ENCODE results near the gene HDHD5.

HDHD5 gene

DNA sequence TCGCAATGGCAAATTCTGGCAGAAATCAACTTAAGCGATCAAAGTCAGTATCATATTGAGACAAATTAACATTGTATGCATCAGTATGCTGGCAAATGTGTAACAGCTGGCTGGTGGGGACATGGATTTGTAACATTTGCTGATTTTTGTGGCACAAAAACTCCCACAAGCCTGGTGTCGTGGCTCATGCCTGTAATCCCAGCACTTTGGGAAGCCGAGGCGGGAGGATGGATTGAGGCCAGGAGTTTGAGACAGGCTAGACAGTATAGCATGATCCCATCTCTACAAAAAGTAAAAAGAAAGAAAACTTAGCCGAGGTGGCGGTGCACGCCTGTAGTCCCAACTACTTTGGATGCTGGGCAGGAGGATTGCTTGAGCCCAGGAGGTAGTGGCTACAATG is 17.6 kb upstream of the HDHD5 start:
- TF ChIP-seq CREB1 (IDR thresholded peaks at IDR 0.05; ENCODE audit: low read depth) (no peak), TEAD4 (IDR thresholded peaks at IDR 0.05) (no peak)

DNA sequence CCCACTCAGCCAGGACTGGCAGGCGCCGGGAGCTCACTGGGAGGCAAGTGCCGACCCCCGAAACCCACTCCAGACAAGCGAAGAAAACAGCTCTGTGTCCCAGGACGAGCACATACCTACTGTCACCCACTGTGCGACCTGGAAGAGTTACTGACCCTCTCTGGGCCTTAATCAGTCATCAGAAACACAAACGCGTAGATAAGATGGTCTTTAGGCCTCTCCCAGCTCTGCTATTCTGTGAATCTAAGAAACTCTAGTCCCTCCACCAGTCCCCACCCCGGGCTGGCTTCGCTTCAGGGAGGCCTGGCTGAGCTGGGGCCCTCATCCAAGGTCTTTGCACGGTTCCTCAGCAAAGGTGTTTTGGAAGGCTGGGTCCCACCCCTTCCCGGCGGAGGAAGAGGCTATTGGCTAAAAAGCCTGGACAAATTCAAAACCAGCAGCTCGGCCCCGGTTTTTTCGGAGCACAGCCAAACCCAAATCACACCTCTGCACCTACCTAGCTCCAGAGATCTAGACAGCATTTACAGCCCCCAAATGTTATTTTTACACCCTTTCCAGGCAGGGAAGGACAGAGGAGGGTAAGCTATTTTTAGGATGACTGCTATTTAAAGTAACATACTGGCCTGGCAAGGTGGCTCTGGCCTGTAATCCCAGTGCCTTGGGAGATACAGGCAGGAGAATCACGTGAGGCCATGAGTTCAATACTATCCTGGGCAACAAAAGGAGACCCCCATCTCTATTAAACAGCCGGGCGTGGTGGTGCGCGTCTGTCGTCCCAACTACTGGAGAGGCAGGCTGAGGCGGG is 13.2 kb upstream of the HDHD5 start:
- TF ChIP-seq RAD21 (IDR thresholded peaks at IDR 0.05; ENCODE audit: low read depth) (no peak), YY1 (IDR thresholded peaks at IDR 0.05; ENCODE audit: low read depth) (no peak), TEAD4 (IDR thresholded peaks at IDR 0.05) (no peak), EP300 (IDR thresholded peaks at IDR 0.05; ENCODE audit: borderline replicate concordance) (no peak), FOXM1 (IDR thresholded peaks at IDR 0.05; ENCODE audit: borderline replicate concordance, low read depth) (no peak), TCF12 (IDR thresholded peaks at IDR 0.05; ENCODE audit: low read depth) (no peak), ZBTB7A (IDR thresholded peaks at IDR 0.05; ENCODE audit: low read depth) (no peak), EGR1 (IDR thresholded peaks at IDR 0.05) (no peak), CREB1 (IDR thresholded peaks at IDR 0.05; ENCODE audit: low read depth) (no peak), NFIC (IDR thresholded peaks at IDR 0.05) (no peak)
- TF ChIP-seq, protein P1, sequence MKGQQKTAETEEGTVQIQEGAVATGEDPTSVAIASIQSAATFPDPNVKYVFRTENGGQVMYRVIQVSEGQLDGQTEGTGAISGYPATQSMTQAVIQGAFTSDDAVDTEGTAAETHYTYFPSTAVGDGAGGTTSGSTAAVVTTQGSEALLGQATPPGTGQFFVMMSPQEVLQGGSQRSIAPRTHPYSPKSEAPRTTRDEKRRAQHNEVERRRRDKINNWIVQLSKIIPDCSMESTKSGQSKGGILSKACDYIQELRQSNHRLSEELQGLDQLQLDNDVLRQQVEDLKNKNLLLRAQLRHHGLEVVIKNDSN (IDR thresholded peaks at IDR 0.05): no peak
- TF ChIP-seq, protein P2, sequence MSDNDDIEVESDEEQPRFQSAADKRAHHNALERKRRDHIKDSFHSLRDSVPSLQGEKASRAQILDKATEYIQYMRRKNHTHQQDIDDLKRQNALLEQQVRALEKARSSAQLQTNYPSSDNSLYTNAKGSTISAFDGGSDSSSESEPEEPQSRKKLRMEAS (IDR thresholded peaks at IDR 0.05): no peak
- TF ChIP-seq, protein P3, sequence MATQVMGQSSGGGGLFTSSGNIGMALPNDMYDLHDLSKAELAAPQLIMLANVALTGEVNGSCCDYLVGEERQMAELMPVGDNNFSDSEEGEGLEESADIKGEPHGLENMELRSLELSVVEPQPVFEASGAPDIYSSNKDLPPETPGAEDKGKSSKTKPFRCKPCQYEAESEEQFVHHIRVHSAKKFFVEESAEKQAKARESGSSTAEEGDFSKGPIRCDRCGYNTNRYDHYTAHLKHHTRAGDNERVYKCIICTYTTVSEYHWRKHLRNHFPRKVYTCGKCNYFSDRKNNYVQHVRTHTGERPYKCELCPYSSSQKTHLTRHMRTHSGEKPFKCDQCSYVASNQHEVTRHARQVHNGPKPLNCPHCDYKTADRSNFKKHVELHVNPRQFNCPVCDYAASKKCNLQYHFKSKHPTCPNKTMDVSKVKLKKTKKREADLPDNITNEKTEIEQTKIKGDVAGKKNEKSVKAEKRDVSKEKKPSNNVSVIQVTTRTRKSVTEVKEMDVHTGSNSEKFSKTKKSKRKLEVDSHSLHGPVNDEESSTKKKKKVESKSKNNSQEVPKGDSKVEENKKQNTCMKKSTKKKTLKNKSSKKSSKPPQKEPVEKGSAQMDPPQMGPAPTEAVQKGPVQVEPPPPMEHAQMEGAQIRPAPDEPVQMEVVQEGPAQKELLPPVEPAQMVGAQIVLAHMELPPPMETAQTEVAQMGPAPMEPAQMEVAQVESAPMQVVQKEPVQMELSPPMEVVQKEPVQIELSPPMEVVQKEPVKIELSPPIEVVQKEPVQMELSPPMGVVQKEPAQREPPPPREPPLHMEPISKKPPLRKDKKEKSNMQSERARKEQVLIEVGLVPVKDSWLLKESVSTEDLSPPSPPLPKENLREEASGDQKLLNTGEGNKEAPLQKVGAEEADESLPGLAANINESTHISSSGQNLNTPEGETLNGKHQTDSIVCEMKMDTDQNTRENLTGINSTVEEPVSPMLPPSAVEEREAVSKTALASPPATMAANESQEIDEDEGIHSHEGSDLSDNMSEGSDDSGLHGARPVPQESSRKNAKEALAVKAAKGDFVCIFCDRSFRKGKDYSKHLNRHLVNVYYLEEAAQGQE (IDR thresholded peaks at IDR 0.05; ENCODE audit: low read depth): no peak

DNA sequence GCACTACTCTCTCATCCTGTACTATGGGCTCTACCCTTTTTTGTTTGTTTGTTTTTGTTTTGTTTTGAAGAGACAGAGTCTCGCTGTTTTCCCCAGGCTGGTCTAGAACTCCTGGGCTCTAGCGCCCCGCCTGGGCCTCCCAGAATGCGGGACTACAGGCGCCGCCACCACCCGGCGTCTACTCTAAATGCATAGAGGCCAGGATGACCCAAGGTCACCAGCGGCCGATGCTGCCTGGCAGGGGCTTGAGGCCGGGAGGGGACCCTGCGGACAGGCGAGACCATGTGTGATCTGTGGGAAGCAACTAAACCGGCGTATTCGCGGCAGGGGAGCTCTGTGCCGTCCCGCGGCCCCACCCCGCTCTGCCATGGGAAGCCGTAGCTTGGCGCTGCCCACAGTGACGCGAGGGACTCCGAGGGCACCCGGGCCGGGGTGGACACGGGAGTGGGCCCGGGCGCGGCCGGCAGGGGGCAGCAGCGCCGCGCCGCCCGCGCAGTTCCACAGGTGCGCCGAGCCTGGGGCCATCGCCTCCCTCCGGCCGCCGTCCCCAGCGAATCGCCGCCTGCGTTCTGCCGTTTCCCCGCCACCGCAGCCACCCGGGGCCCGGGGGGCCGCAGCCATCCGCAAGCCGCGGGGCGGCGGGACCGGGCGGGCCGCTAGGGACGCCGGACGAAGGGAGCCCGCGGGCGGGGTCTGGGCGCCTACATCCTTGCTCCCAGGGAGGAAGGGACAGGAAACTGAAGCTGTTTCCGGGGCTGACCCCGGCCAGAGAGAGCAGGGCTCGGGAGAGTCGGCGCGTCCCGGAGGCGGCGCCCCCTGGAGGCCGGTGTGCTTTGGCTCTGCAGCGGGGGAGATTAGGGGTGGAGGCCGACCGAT is 12.3 kb upstream of the HDHD5 start:
- TF ChIP-seq, protein P2 (IDR thresholded peaks at IDR 0.05): peak; percentile 13; the same call in 1 of the 2 replicates
- TF ChIP-seq ZBTB7A (IDR thresholded peaks at IDR 0.05; ENCODE audit: low read depth): peak; percentile 51; the same call in 1 of the 2 replicates
- TF ChIP-seq CEBPB (IDR thresholded peaks at IDR 0.05): no peak
- no peak for TF ChIP-seq CREB1 (IDR thresholded peaks at IDR 0.05; ENCODE audit: low read depth)
- TF ChIP-seq NFIC (IDR thresholded peaks at IDR 0.05): no peak
- no peak for TF ChIP-seq TCF12 (IDR thresholded peaks at IDR 0.05; ENCODE audit: low read depth)
- peak; percentile 48 for TF ChIP-seq RAD21 (IDR thresholded peaks at IDR 0.05; ENCODE audit: low read depth)
- TF ChIP-seq TAF1 (IDR thresholded peaks at IDR 0.05; ENCODE audit: low read depth): peak; percentile 16; the same call in 1 of the 2 replicates

DNA sequence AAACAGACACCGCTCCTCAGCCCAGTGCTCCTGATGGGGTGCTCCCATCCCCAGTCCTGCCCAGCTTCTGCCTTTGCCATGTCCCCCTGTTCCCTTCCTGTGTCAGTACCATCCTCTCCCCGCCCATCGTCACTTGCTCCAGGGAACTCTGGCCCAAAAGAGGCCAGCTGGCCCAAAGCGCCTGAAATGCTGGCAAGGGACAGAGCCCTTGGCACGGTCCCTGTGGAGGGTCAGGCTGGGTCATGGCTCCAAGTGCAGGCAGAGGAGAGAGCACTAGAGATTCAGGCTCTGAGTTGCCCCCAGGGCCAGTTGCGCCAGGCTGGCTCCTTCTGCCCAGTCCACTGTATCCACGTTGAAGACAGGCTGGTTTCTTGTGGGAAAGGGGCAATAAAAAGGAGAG is 8.4 kb upstream of the HDHD5 start:
- TF ChIP-seq, protein P3 (IDR thresholded peaks at IDR 0.05; ENCODE audit: low read depth): no peak
- TF ChIP-seq TAF1 (IDR thresholded peaks at IDR 0.05; ENCODE audit: low read depth): no peak
- TF ChIP-seq FOXM1 (IDR thresholded peaks at IDR 0.05; ENCODE audit: borderline replicate concordance, low read depth): no peak

DNA sequence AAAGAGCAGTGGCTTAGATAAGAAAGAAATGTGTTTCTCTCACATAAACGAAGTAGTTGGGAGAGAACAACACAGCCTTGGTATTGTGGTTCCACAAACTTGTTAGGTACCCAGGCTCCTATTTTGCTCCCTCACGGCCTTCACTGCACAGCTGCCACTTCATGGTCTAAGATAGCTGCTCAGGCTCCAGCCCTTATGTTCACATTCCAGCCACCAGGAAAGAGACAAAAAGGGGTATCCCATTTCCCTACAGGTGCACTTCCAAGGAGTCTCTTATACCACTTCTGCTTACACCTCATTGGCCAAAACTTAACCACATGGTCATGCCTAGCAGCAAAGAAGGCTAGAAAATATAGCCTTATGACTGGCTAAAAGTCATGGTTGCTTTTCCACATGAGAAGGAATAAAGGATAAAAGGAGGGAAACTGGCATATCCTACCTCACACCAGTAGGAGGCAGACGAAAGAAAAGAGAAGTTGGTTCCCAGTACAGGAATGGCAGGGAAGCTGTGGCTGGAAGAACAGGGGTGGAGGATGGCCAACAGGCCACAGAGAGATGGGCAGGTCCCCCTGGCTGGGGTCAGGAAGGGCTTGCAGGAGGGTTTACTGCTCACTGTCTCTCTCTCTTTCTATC is 5.4 kb upstream of the HDHD5 start:
- TF ChIP-seq TEAD4 (IDR thresholded peaks at IDR 0.05) (no peak), RAD21 (IDR thresholded peaks at IDR 0.05; ENCODE audit: low read depth) (no peak)

DNA sequence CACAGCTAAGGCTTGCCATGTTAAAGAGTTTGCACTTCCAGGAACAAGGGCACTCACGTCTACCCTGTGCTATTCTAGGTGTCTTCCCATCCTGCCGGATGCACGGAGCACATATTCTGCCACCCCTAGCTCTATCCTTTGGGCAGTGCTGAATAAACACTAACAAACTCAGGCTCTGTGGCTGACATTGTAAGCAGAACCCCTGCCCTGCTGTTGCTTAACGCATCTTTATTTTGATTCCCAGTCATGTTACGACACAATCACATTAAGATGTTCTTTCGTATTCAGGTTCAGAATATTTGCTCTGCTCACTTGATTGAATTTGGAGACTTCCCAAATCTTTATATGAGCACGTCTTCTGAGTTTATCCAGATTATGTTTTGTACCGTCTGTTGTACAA is 3.7 kb upstream of the HDHD5 start:
- TF ChIP-seq RAD21 (IDR thresholded peaks at IDR 0.05; ENCODE audit: low read depth): no peak
- TF ChIP-seq, protein P1 (IDR thresholded peaks at IDR 0.05): no peak
- TF ChIP-seq CEBPB (IDR thresholded peaks at IDR 0.05): no peak
- TF ChIP-seq, protein P3 (IDR thresholded peaks at IDR 0.05; ENCODE audit: low read depth): no peak
- TF ChIP-seq TCF12 (IDR thresholded peaks at IDR 0.05; ENCODE audit: low read depth): no peak
- no peak for TF ChIP-seq FOXM1 (IDR thresholded peaks at IDR 0.05; ENCODE audit: borderline replicate concordance, low read depth)
- TF ChIP-seq CREB1 (IDR thresholded peaks at IDR 0.05; ENCODE audit: low read depth): no peak
- TF ChIP-seq EGR1 (IDR thresholded peaks at IDR 0.05): no peak
- no peak for TF ChIP-seq YY1 (IDR thresholded peaks at IDR 0.05; ENCODE audit: low read depth)
- no peak for TF ChIP-seq NFIC (IDR thresholded peaks at IDR 0.05)
- TF ChIP-seq TEAD4 (IDR thresholded peaks at IDR 0.05): no peak
- TF ChIP-seq, protein P2 (IDR thresholded peaks at IDR 0.05): no peak
- no peak for TF ChIP-seq ZBTB7A (IDR thresholded peaks at IDR 0.05; ENCODE audit: low read depth)
- TF ChIP-seq EP300 (IDR thresholded peaks at IDR 0.05; ENCODE audit: borderline replicate concordance): no peak
- TF ChIP-seq TAF1 (IDR thresholded peaks at IDR 0.05; ENCODE audit: low read depth): no peak

Measured in Ishikawa (cell line).